ENCODE measurements around the gene PLOD2. TPM values are rescaled to one million over a fixed set of nuclear protein-coding genes. Genes with fewer than 3 reads are reported as not detected.

The PLOD2 gene
- total RNA-seq, 1 donor from 2014 or later: 117 TPM

- Mint-ChIP-seq H3K27me3 (ENCODE audit: low read depth, unreplicated experiment) (no peaks in the 10 kb centered on the region), H3K27ac (ENCODE audit: unreplicated experiment) (no peak overlapping the region), H3K4me1 (ENCODE audit: low read depth, unreplicated experiment) (peaks cover 17% of the 10 kb centered on the region), H3K36me3 (ENCODE audit: low read depth, unreplicated experiment) (peaks cover 11% of the 10 kb centered on the region), H3K4me3 (ENCODE audit: unreplicated experiment) (no peak overlapping the region), H3K9me3 (ENCODE audit: unreplicated experiment) (peaks cover 2% of the 10 kb centered on the region)
- no peaks in the 10 kb centered on the region for H3K27me3 ChIP-seq (ENCODE audit: insufficient read depth, low read length)
- peaks cover 27% of the 10 kb centered on the region for H3K36me3 ChIP-seq (ENCODE audit: insufficient read depth, low read length)
- no peaks in the 10 kb centered on the region for H3K4me1 ChIP-seq (ENCODE audit: insufficient read depth, low read length)
- H3K9ac ChIP-seq (ENCODE audit: low read length): no peak overlapping the region
- no peak for TF ChIP-seq EZH2 (IDR thresholded peaks at IDR 0.05; ENCODE audit: insufficient read depth, low read length)
- no peak for TF ChIP-seq CTCF (IDR thresholded peaks at IDR 0.05; ENCODE audit: insufficient read depth, low read depth, low read length)
- H3K9me3 ChIP-seq (ENCODE audit: insufficient read depth, low read depth, low read length): no peaks in the 10 kb centered on the region
- H3K79me2 ChIP-seq (ENCODE audit: insufficient read depth, low read length): no peaks in the 10 kb centered on the region
- H3K4me3 ChIP-seq (ENCODE audit: insufficient read depth, low read depth, low read length): no peak overlapping the region
- DNase-seq (ENCODE audit: low read depth) (no peak), FAIRE-seq (no peak)
- H2AFZ ChIP-seq (ENCODE audit: low read depth, low read length): no peak overlapping the region
- H3K27ac ChIP-seq (ENCODE audit: low read depth, low read length): no peak overlapping the region
- H3K4me2 ChIP-seq (ENCODE audit: low read length): no peak overlapping the region
- peaks cover 21% of the 10 kb centered on the region for H4K20me1 ChIP-seq (ENCODE audit: insufficient read depth, low read length)
Observed at GRCh38 chr3:146100180-146100579, 60.8 kb downstream of the PLOD2 start.

- Mint-ChIP-seq H3K9me3 (ENCODE audit: unreplicated experiment) (peaks cover 5% of the 10 kb centered on the region), H3K27ac (ENCODE audit: unreplicated experiment) (no peak overlapping the region), H3K27me3 (ENCODE audit: low read depth, unreplicated experiment) (no peaks in the 10 kb centered on the region), H3K36me3 (ENCODE audit: low read depth, unreplicated experiment) (peaks cover 14% of the 10 kb centered on the region), H3K4me3 (ENCODE audit: unreplicated experiment) (no peak overlapping the region), H3K4me1 (ENCODE audit: low read depth, unreplicated experiment) (peaks cover 17% of the 10 kb centered on the region)
- Histone ChIP-seq H3K4me2 (ENCODE audit: low read length) (no peak overlapping the region), H3K9me3 (ENCODE audit: insufficient read depth, low read depth, low read length) (no peaks in the 10 kb centered on the region), H3K79me2 (ENCODE audit: insufficient read depth, low read length) (no peaks in the 10 kb centered on the region), H3K9ac (ENCODE audit: low read length) (no peak overlapping the region), H3K4me1 (ENCODE audit: insufficient read depth, low read length) (no peaks in the 10 kb centered on the region), H2AFZ (ENCODE audit: low read depth, low read length) (no peak overlapping the region), H4K20me1 (ENCODE audit: insufficient read depth, low read length) (peaks cover 21% of the 10 kb centered on the region), H3K27ac (ENCODE audit: low read depth, low read length) (no peak overlapping the region), H3K4me3 (ENCODE audit: insufficient read depth, low read depth, low read length) (no peak overlapping the region), H3K36me3 (ENCODE audit: insufficient read depth, low read length) (peaks cover 27% of the 10 kb centered on the region), H3K27me3 (ENCODE audit: insufficient read depth, low read length) (no peaks in the 10 kb centered on the region)
- FAIRE-seq (no peak), DNase-seq (ENCODE audit: low read depth) (no peak)
- no peak for TF ChIP-seq CTCF (IDR thresholded peaks at IDR 0.05; ENCODE audit: insufficient read depth, low read depth, low read length)
- TF ChIP-seq EZH2 (IDR thresholded peaks at IDR 0.05; ENCODE audit: insufficient read depth, low read length): no peak
Observed at GRCh38 chr3:146099316-146099715, 61.7 kb downstream of the PLOD2 start.

- DNase-seq (ENCODE audit: low read depth) (no peak), FAIRE-seq (no peak)
- Histone ChIP-seq H3K4me1 (ENCODE audit: insufficient read depth, low read length) (no peaks in the 10 kb centered on the region), H3K9ac (ENCODE audit: low read length) (no peak overlapping the region), H2AFZ (ENCODE audit: low read depth, low read length) (no peak overlapping the region), H3K4me2 (ENCODE audit: low read length) (no peak overlapping the region), H3K27me3 (ENCODE audit: insufficient read depth, low read length) (no peaks in the 10 kb centered on the region), H3K9me3 (ENCODE audit: insufficient read depth, low read depth, low read length) (no peaks in the 10 kb centered on the region), H4K20me1 (ENCODE audit: insufficient read depth, low read length) (peaks cover 10% of the 10 kb centered on the region), H3K79me2 (ENCODE audit: insufficient read depth, low read length) (no peaks in the 10 kb centered on the region), H3K27ac (ENCODE audit: low read depth, low read length) (no peak overlapping the region), H3K36me3 (ENCODE audit: insufficient read depth, low read length) (peaks cover 6% of the 10 kb centered on the region), H3K4me3 (ENCODE audit: insufficient read depth, low read depth, low read length) (no peak overlapping the region)
- H3K36me3 Mint-ChIP-seq (ENCODE audit: low read depth, unreplicated experiment): peaks cover 6% of the 10 kb centered on the region
- no peak overlapping the region for H3K27ac Mint-ChIP-seq (ENCODE audit: unreplicated experiment)
- peaks cover 14% of the 10 kb centered on the region for H3K4me1 Mint-ChIP-seq (ENCODE audit: low read depth, unreplicated experiment)
- H3K27me3 Mint-ChIP-seq (ENCODE audit: low read depth, unreplicated experiment): no peaks in the 10 kb centered on the region
- TF ChIP-seq EZH2 (IDR thresholded peaks at IDR 0.05; ENCODE audit: insufficient read depth, low read length) (no peak), CTCF (IDR thresholded peaks at IDR 0.05; ENCODE audit: insufficient read depth, low read depth, low read length) (no peak)
- peaks cover 5% of the 10 kb centered on the region for H3K9me3 Mint-ChIP-seq (ENCODE audit: unreplicated experiment)
- H3K4me3 Mint-ChIP-seq (ENCODE audit: unreplicated experiment): no peak overlapping the region
Observed at GRCh38 chr3:146093896-146094295, 67.1 kb downstream of the PLOD2 start.

All from astrocyte (in vitro differentiated cells and primary cell).